Body of pancreas (tissue), 4 donors: ENCODE measurements around the gene RPL23.

Source experiments
- CTCF ChIP-seq, 7 experiments: fragments of 450-650 bp in 4 of 7; fragments of 200-600 bp in 3 of 7; sonication (generic) in 3 of 7; IDR thresholded peaks; one replicate each; pipeline ENCODE4 v1.5.1; 2016 to 2019; ENCODE audit warnings: antibody characterized with exemption in 7 of 7
- POLR2A ChIP-seq, 3 donors: fragments of 450-650 bp; IDR thresholded peaks; one replicate each; pipeline ENCODE4 v1.6.1; 2016; ENCODE audit warnings: antibody characterized with exemption in 3 of 3, mild to moderate bottlenecking in 2 of 3

GRCh38 chr17:38889745-38890409 is 36.4 kb upstream of the RPL23 start:
- TF ChIP-seq CTCF (IDR thresholded peaks at IDR 0.05): no peak
- TF ChIP-seq POLR2A (IDR thresholded peaks at IDR 0.05): no peak
